NB4 (cell line): ENCODE data around the gene LMNTD2.

Experiments
- DNase-seq: peaks from one replicate; pipeline ENCODE4 v3.0.0; 2010; ENCODE audit warnings: low read depth
- H3K4me3 ChIP-seq: one replicate; pipeline ENCODE4 v1.5.1; 2011; ENCODE audit warnings: mild to moderate bottlenecking, low read depth, low read length, moderate library complexity
- CTCF ChIP-seq: IDR thresholded peaks from one replicate; pipeline ENCODE4 v1.5.1; 2012; ENCODE audit warnings: low read depth, low read length
- MAX ChIP-seq: IDR thresholded peaks from 2 replicates; pipeline ENCODE4 v1.6.1; 2011; ENCODE audit warnings: low read depth, low read length
- MYC ChIP-seq: IDR thresholded peaks from 2 replicates; pipeline ENCODE4 v1.6.1; 2011; ENCODE audit warnings: low read depth, low read length
- POLR2A ChIP-seq: IDR thresholded peaks from 2 replicates; pipeline ENCODE4 v1.6.1; 2011; ENCODE audit warnings: mild to moderate bottlenecking; ENCODE audit not compliant: insufficient read length; ENCODE audit errors: extremely low read depth

Gene LMNTD2

GRCh38 chr11:555780-556661, 4.5 kb downstream of the LMNTD2 start:
- no peak for DNase-seq
- no peak for TF ChIP-seq CTCF
- TF ChIP-seq MYC = no peak
- TF ChIP-seq MAX = no peak
- TF ChIP-seq POLR2A = no peak
- H3K4me3 ChIP-seq = no peak overlapping the region

DNA sequence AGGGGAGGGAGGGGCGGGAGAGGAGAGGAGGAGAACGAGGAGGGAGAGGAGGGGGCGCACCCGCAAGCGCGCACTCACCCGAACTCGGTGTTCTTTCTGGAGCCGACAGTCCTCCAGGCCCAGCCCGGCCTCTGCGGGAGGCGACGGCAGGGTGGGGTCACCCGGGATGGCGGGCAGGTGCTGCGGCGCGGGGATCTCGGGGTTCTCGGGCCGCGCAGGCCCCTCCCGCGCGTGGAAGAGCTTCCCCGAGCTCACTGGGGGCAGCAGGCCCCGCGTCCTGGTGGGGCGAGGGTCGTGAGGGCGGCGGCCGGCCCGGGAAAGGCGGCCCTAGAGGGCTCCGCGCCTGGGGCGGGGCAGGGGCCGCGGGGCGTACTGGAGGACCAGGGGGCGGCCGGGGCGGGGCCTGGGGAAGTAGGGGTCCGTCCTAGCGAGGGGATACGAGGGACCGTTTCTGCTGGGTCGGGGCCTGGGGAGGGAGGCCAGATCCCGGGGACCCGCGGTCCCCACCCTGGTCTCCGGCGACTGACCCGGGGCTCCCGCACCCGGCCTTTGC, 5.2 kb downstream of the LMNTD2 start:
- no peak for DNase-seq
- no peak for TF ChIP-seq POLR2A
- TF ChIP-seq CTCF = no peak
- TF ChIP-seq MYC = no peak
- TF ChIP-seq MAX = no peak
- no peak overlapping the region for H3K4me3 ChIP-seq

GRCh38 chr11:554428-555226, 5.9 kb downstream of the LMNTD2 start:
- DNase-seq = peak; percentile 74
- no peak overlapping the region for H3K4me3 ChIP-seq
- TF ChIP-seq MAX (peak; percentile 46), POLR2A (no peak), MYC (peak; percentile 45; the same call in 1 of the 2 replicates), CTCF (peak; percentile 42)

DNA sequence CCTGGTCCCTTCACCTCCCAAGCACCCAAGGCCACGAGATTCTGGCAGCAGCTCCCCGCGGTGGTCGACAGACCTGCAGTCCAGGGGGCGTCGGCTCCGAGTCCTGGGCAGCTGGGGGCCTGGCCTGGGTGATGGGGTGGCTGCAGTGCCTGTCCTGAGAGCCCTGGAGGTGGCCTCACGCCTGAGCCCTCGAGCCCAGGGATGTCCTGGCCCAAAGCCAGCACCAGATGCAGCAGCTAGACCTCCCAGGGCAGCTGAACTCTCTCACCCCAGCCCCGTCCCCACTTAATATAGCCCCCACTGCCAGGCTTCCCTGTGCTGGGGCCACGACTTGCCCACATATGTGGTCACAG, 6.6 kb downstream of the LMNTD2 start:
- no peak for DNase-seq
- H3K4me3 ChIP-seq = no peak overlapping the region
- TF ChIP-seq MAX = no peak
- TF ChIP-seq CTCF = no peak
- no peak for TF ChIP-seq POLR2A
- TF ChIP-seq MYC = no peak

- no peak for TF ChIP-seq MAX
- TF ChIP-seq POLR2A = no peak
- DNase-seq = no peak
- H3K4me3 ChIP-seq = no peak overlapping the region
Observed at GRCh38 chr11:553083-553987, 7.2 kb downstream of the LMNTD2 start.
